A673 (cell line): ENCODE measurements around the gene GRAMD1A.

Experiments
- EZH2 ChIP-seq: fragments of 200-600 bp; sonication (generic); IDR thresholded peaks from 2 replicates; pipeline ENCODE4 v1.6.1; 2017; ENCODE audit warnings: borderline replicate concordance, low read depth, mild to moderate bottlenecking, mixed read lengths, antibody characterized with exemption, low read length; ENCODE audit not compliant: poor library complexity, severe bottlenecking
- TF ChIP-seq, protein P1 (sequence below): fragments of 300-800, 200-600 bp; sonication (generic); conservative IDR thresholded peaks from 2 replicates; pipeline ENCODE4 v1.5.1; 2017; ENCODE audit warnings: low read depth, mild to moderate bottlenecking, antibody characterized with exemption, low read length, moderate library complexity, mixed read lengths

DNA sequence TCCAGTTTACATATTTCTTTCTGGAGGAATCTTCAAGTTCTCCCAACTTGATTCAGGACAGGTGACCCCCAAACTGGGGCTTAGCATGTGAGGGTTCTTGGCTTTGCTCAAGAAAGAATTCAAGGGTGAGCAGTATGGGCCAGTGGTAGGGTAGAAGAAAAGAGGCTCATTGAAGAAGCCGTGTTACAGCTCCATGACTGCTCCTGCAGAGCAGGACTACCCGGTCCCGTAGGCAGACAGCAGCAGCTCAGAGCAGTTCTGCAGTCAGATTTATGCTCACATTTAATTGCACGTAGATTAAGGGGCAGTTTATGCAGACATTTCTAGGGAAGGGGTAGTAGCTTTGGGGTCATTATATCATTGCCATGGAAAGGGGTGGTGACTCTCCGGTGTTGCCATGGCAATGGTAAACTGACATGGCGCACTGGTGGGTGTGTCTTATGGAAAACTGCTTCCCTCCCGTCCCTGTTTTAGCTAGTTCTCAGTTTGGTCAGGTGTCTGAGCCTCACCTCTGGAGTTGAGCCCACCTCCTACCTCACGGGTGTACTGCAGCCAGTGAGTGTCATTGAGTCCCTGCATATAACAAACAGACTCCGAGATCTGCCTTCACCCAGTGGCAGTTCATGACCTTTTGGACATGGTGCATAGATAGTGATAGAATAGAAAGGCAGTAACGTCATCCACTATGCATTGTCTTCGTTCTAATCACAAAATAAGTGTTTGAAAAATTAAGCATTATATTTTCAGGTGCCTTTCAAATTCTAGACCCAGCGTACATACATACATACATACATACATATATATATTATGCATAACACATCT lies 20.1 kb upstream of the GRAMD1A start:
- TF ChIP-seq, protein P1, sequence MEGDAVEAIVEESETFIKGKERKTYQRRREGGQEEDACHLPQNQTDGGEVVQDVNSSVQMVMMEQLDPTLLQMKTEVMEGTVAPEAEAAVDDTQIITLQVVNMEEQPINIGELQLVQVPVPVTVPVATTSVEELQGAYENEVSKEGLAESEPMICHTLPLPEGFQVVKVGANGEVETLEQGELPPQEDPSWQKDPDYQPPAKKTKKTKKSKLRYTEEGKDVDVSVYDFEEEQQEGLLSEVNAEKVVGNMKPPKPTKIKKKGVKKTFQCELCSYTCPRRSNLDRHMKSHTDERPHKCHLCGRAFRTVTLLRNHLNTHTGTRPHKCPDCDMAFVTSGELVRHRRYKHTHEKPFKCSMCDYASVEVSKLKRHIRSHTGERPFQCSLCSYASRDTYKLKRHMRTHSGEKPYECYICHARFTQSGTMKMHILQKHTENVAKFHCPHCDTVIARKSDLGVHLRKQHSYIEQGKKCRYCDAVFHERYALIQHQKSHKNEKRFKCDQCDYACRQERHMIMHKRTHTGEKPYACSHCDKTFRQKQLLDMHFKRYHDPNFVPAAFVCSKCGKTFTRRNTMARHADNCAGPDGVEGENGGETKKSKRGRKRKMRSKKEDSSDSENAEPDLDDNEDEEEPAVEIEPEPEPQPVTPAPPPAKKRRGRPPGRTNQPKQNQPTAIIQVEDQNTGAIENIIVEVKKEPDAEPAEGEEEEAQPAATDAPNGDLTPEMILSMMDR, result no peak
- no peak for TF ChIP-seq EZH2
